Body of pancreas (tissue), 4 donors: ENCODE results near the gene SNX32. TPM values are rescaled to one million over a fixed set of nuclear protein-coding genes. Genes with fewer than 3 reads are reported as not detected.
"Not testable (repeated sequence)": the region's sequence is repeated elsewhere in the genome, so short reads cannot be mapped to it uniquely, and the experiment has no call there.

Source experiments
- ATAC-seq: fragments of 150-250 bp; one replicate; pipeline ENCODE4 v1.9.1; 2016
- DNase-seq, 4 donors: peaks; one replicate each; pipeline ENCODE4 v3.0.0-alpha.2; 2019
- H3K27ac ChIP-seq, 4 donors: fragments of 200-600 bp; sonication (generic); 1 replicate in 3 of 4; 2 replicates in 1 of 4; pipeline versions ENCODE4 v1.5.1 to v1.6.1; 2016 to 2019; ENCODE audit warnings: mild to moderate bottlenecking in 1 of 4, mixed read lengths in 1 of 4, moderate library complexity in 1 of 4
- H3K27me3 ChIP-seq, 2 donors: fragments of 200-600 bp; sonication (generic); one replicate each; pipeline ENCODE4 v1.6.0; 2016; ENCODE audit warnings: mild to moderate bottlenecking in 1 of 2
- H3K36me3 ChIP-seq, 2 donors: fragments of 200-600 bp; sonication (generic); replicated peaks in 1 of 2; 2 replicates each; pipeline ENCODE4 v1.5.1; 2016; ENCODE audit warnings: low read depth in 2 of 2; ENCODE audit not compliant: insufficient read depth in 1 of 2
- H3K4me1 ChIP-seq: fragments of 200-600 bp; sonication (generic); one replicate; pipeline ENCODE4 v1.6.0; 2016
- H3K4me3 ChIP-seq, 2 donors: fragments of 200-600 bp; sonication (generic); 1 replicate in 1 of 2; 2 replicates in 1 of 2; pipeline ENCODE4 v1.5.1; 2016 to 2019
- H3K9me3 ChIP-seq, 3 donors: fragments of 200-600 bp; sonication (generic); 1 replicate in 2 of 3; 2 replicates in 1 of 3; pipeline ENCODE4 v1.5.1; 2016
- CTCF ChIP-seq, 7 experiments: fragments of 450-650 bp in 4 of 7; fragments of 200-600 bp in 3 of 7; sonication (generic) in 3 of 7; IDR thresholded peaks; one replicate each; pipeline ENCODE4 v1.5.1; 2016 to 2019; ENCODE audit warnings: antibody characterized with exemption in 7 of 7
- POLR2A ChIP-seq, 3 donors: fragments of 450-650 bp; IDR thresholded peaks; one replicate each; pipeline ENCODE4 v1.6.1; 2016; ENCODE audit warnings: antibody characterized with exemption in 3 of 3, mild to moderate bottlenecking in 2 of 3
- WGBS, 2 donors: methylation state at CpG; one replicate each; pipeline ENCODE4 v1.1.5; 2017; 5-methylcytosine and 5-hydroxymethylcytosine counted together
- intact Hi-C: fragments of 100-400 bp; cut with DNase I; formaldehyde crosslinking; loops from one replicate; pipeline ENCODE4 v1.15.1; 2023
- total RNA-seq, 2 donors: library from RNA; depleted of rRNA; stranded (reverse); fragments of >200 nt; gene quantifications; one replicate each; pipeline ENCODE4 v1.1.0, GENCODE V29; 2016

The SNX32 gene
- total RNA-seq, 2 donors from 2014 or later = 0.26 TPM; not detected in 1

GRCh38 chr11:65829459-65829858 lies 4.3 kb upstream of the SNX32 start:
- no peaks in the 10 kb centered on the region for H3K27me3 ChIP-seq
- no peaks in the 10 kb centered on the region for H3K9me3 ChIP-seq
- TF ChIP-seq CTCF (IDR thresholded peaks at IDR 0.05) = no peak
- TF ChIP-seq POLR2A (IDR thresholded peaks at IDR 0.05) = no peak
- no peak for DNase-seq
- H3K27ac ChIP-seq = no peak overlapping the region
- no peak for ATAC-seq
- H3K4me1 ChIP-seq = peaks cover 17% of the 10 kb centered on the region
- H3K36me3 ChIP-seq = no peaks in the 10 kb centered on the region
- WGBS, 2 donors = 64 to 69% methylated on average over 4 of the region's 4 CpGs
- intact Hi-C loops = no loop called here
- no peak overlapping the region for H3K4me3 ChIP-seq

- ATAC-seq, DNase-seq, H3K4me3 ChIP-seq, intact Hi-C loops, H3K9me3 ChIP-seq, H3K27me3 ChIP-seq, H3K27ac ChIP-seq, H3K36me3 ChIP-seq: not testable (repeated sequence)
- peaks cover 18% of the 10 kb centered on the region for H3K4me1 ChIP-seq
These were observed 1.5 kb upstream of the SNX32 start for GRCh38 chr11:65832231-65832630.

GRCh38 chr11:65834202-65834601 lies 439 bp downstream of the SNX32 start:
- H3K27me3 ChIP-seq = no peaks in the 10 kb centered on the region
- no peaks in the 10 kb centered on the region for H3K36me3 ChIP-seq
- H3K4me1 ChIP-seq = peaks cover 18% of the 10 kb centered on the region
- peak; percentile 3 for ATAC-seq
- no peaks in the 10 kb centered on the region for H3K9me3 ChIP-seq
- no peak for TF ChIP-seq POLR2A (IDR thresholded peaks at IDR 0.05)
- peak in 1 of 7 experiments; percentile 12 for TF ChIP-seq CTCF (IDR thresholded peaks at IDR 0.05)
- no peak for DNase-seq
- intact Hi-C loops = no loop called here
- WGBS, 2 donors = 40 to 64% methylated on average over 6 of the region's 6 CpGs
- no peak overlapping the region for H3K4me3 ChIP-seq
- H3K27ac ChIP-seq = no peak overlapping the region

- Histone ChIP-seq H3K27me3 (no peaks in the 10 kb centered on the region), H3K4me1 (no peaks in the 10 kb centered on the region), H3K9me3 (no peaks in the 10 kb centered on the region), H3K4me3 (no peak overlapping the region), H3K36me3 (no peaks in the 10 kb centered on the region), H3K27ac (no peak overlapping the region)
- ATAC-seq (no peak), DNase-seq (no peak)
- TF ChIP-seq CTCF (IDR thresholded peaks at IDR 0.05) = no peak
- no peak for TF ChIP-seq POLR2A (IDR thresholded peaks at IDR 0.05)
- intact Hi-C loops = no loop called here
- WGBS, 2 donors = 93% methylated on average over 4 of the region's 4 CpGs
These were observed 8.4 kb downstream of the SNX32 start for GRCh38 chr11:65842144-65842543.

- H3K27ac ChIP-seq = no peak overlapping the region
These were observed 10.0 kb downstream of the SNX32 start for GRCh38 chr11:65843811-65844210.

More at GRCh38 chr11:65843811-65844210, 10.0 kb downstream of the SNX32 start:
- Histone ChIP-seq H3K27me3 (no peaks in the 10 kb centered on the region), H3K4me1 (no peaks in the 10 kb centered on the region), H3K36me3 (no peaks in the 10 kb centered on the region), H3K9me3 (no peaks in the 10 kb centered on the region), H3K4me3 (no peak overlapping the region)
- 76 to 85% methylated on average over 3 of the region's 3 CpGs for WGBS, 2 donors
- ATAC-seq (no peak), DNase-seq (no peak)
- no peak for TF ChIP-seq CTCF (IDR thresholded peaks at IDR 0.05)
- no peak for TF ChIP-seq POLR2A (IDR thresholded peaks at IDR 0.05)
- intact Hi-C loops = no loop called here
